NB4 (cell line): ENCODE measurements around the gene PLA2G2A.

Experiments
- POLR2A ChIP-seq: IDR thresholded peaks from 2 replicates; pipeline ENCODE4 v1.6.1; 2011; ENCODE audit warnings: mild to moderate bottlenecking; ENCODE audit not compliant: insufficient read length; ENCODE audit errors: extremely low read depth
- TF ChIP-seq, protein P1 (sequence below): IDR thresholded peaks from one replicate; pipeline ENCODE4 v1.5.1; 2012; ENCODE audit warnings: low read depth, low read length
- TF ChIP-seq, protein P2 (sequence below): IDR thresholded peaks from 2 replicates; pipeline ENCODE4 v1.6.1; 2011; ENCODE audit warnings: low read depth, low read length

DNA sequence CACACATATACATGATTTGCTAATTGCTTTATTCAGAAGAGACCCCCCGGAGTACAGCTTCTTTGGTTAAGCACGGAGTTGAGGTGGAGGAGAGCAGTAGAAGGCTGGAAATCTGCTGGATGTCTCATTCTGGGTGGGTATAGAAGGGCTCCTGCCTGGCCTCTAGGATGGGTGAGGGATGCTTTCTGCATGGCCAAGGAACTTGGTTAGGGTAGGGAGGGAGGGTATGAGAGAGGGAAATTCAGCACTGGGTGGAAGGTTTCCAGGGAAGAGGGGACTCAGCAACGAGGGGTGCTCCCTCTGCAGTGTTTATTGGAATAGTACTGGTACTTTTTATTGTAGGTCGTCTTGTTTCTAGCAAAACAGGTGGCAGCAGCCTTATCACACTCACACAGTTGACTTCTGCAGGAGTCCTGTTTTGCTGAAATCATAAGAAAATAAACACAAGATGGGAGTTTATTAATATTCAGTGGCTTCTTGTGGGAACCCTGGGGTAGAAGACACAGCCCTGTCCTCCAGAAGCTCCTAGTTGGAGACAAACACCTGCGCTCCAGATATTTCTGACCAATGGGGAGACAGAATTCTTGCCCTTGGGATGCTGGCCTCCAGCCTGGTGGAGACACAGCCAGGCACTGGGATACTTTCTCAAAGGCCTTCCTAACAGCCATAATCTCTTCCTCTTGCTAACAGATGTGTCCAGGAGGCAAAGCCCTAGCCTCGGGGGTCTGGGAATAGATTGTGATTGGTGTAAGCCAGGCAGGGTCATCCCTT lies 3.8 kb downstream of the PLA2G2A start:
- TF ChIP-seq, protein P1, sequence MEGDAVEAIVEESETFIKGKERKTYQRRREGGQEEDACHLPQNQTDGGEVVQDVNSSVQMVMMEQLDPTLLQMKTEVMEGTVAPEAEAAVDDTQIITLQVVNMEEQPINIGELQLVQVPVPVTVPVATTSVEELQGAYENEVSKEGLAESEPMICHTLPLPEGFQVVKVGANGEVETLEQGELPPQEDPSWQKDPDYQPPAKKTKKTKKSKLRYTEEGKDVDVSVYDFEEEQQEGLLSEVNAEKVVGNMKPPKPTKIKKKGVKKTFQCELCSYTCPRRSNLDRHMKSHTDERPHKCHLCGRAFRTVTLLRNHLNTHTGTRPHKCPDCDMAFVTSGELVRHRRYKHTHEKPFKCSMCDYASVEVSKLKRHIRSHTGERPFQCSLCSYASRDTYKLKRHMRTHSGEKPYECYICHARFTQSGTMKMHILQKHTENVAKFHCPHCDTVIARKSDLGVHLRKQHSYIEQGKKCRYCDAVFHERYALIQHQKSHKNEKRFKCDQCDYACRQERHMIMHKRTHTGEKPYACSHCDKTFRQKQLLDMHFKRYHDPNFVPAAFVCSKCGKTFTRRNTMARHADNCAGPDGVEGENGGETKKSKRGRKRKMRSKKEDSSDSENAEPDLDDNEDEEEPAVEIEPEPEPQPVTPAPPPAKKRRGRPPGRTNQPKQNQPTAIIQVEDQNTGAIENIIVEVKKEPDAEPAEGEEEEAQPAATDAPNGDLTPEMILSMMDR = no peak
- TF ChIP-seq POLR2A = no peak
- TF ChIP-seq, protein P2, sequence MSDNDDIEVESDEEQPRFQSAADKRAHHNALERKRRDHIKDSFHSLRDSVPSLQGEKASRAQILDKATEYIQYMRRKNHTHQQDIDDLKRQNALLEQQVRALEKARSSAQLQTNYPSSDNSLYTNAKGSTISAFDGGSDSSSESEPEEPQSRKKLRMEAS = no peak
